Natural killer cell (primary cell): ENCODE results near the gene RIPOR2. TPM values are rescaled to one million over a fixed set of nuclear protein-coding genes. Genes with fewer than 3 reads are reported as not detected.

Source experiments
- ATAC-seq, 3 donors: fragments of 150-1000 bp in 2 of 3; fragments of 200-7000 bp in 1 of 3; cut with Tn5 transposase; 1 replicate in 1 of 3; 2 replicates in 2 of 3; pipeline ENCODE4 v1.10.0; 2021; ENCODE audit warnings: mild to moderate bottlenecking in 2 of 3, moderate library complexity in 2 of 3
- DNase-seq, 2 donors: peaks; one replicate each; pipeline versions ENCODE4 v3.0.0 to v3.0.0-alpha.2; 2013 to 2021; ENCODE audit warnings: mixed read lengths in 1 of 2
- H3K27ac ChIP-seq: one replicate; pipeline ENCODE4 v1.5.1; 2013; ENCODE audit warnings: mild to moderate bottlenecking, low read length
- H3K27me3 ChIP-seq: one replicate; pipeline ENCODE4 v1.6.1; 2013; ENCODE audit warnings: low read length; ENCODE audit not compliant: control insufficient read depth, insufficient read depth
- H3K36me3 ChIP-seq: one replicate; pipeline ENCODE4 v1.6.1; 2013; ENCODE audit warnings: low read length; ENCODE audit not compliant: control insufficient read depth, insufficient read depth
- H3K4me1 ChIP-seq: one replicate; pipeline ENCODE4 v1.6.1; 2013; ENCODE audit warnings: low read length; ENCODE audit not compliant: control insufficient read depth, insufficient read depth
- H3K4me3 ChIP-seq: one replicate; pipeline ENCODE4 v1.5.1; 2013; ENCODE audit warnings: low read length
- H3K9me3 ChIP-seq: one replicate; pipeline ENCODE4 v1.6.1; 2013; ENCODE audit warnings: low read length; ENCODE audit not compliant: control insufficient read depth, insufficient read depth
- H3K27ac Mint-ChIP-seq, 2 donors: one replicate each; pipeline ENCODE4 v1.8.0; 2022; ENCODE audit warnings: mild to moderate bottlenecking in 2 of 2, mixed read lengths in 2 of 2, moderate library complexity in 1 of 2
- H3K27me3 Mint-ChIP-seq, 2 donors: one replicate each; pipeline ENCODE4 v1.8.0; 2022; ENCODE audit warnings: low read depth in 2 of 2, mixed read lengths in 2 of 2
- H3K36me3 Mint-ChIP-seq: one replicate; pipeline ENCODE4 v1.8.0; 2022; ENCODE audit warnings: mixed read lengths
- H3K4me1 Mint-ChIP-seq, 2 donors: one replicate each; pipeline ENCODE4 v1.8.0; 2022; ENCODE audit warnings: mixed read lengths in 2 of 2
- H3K4me3 Mint-ChIP-seq: one replicate; pipeline ENCODE4 v1.8.0; 2022; ENCODE audit warnings: mild to moderate bottlenecking, moderate library complexity, mixed read lengths
- H3K9me3 Mint-ChIP-seq, 2 donors: one replicate each; pipeline ENCODE4 v1.8.0; 2022; ENCODE audit warnings: mixed read lengths in 2 of 2
- WGBS: methylation state at CpG from one replicate; pipeline ENCODE4 v1.1.7; 2013; ENCODE audit warnings: missing lambda C conversion rate; ENCODE audit not compliant: insufficient coverage; 5-methylcytosine and 5-hydroxymethylcytosine counted together
- intact Hi-C: fragments of 100-400 bp; cut with micrococcal nuclease; formaldehyde crosslinking; loops from one replicate; pipeline ENCODE4 v1.14.2; 2022
- total RNA-seq, 4 donors: library from RNA; stranded (reverse); fragments of 120-200 nt in 1 of 4; gene quantifications; one replicate each; pipeline versions ENCODE4 v1.2.3 to v1.2.4, GENCODE V29; 2013 to 2022
- TF ChIP-seq, protein P1 (sequence below): fragments of 200-600 bp; IDR thresholded peaks from one replicate; pipeline ENCODE4 v1.8.0; 2022; ENCODE audit warnings: antibody characterized with exemption

RIPOR2 gene
- total RNA-seq, 3 donors from 2014 or later (not counting 1 experiment from before 2014, with no cell fraction given): 234 to 312 (median 299) TPM

DNA sequence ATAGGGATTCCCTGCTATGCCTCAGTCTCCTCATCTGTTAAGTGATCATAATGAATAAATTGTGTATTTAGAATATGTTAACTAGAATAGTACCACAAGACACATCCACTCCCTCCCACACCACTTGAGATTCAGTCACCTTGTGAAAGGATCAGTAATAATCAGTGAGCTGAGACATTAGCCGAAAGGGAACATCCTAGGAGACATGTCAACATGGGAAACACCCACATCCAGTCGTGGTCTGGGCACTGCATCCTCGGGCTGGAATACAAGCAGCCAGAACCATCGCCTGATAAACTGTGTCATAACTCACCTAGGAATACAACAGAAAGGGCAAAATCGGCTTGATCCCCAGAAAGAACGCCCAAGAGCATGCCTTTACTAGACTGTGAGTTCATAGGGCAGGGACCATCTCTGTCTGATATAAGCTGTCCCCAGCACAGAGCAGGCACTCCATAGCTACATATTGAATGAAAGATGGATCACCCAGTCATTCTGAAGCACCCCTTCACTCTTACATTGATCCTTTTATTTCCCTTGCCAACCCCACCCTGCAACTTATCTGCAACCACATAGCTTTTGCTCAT, 23.9 kb downstream of the RIPOR2 start:
- intact Hi-C loops: loop anchor here (1.0 to 10.0 kb wide), 3 partner anchors 7 to 197 kb away; partner anchors contain the start of gene C6orf62
- Histone ChIP-seq H3K9me3 (no peaks in the 10 kb centered on the region), H3K27me3 (no peaks in the 10 kb centered on the region), H3K4me3 (peak overlapping the region; percentile 43), H3K27ac (peak overlapping the region; percentile 82), H3K4me1 (peaks cover 81% of the 10 kb centered on the region), H3K36me3 (peaks cover 50% of the 10 kb centered on the region)
- peak overlapping the region; percentile 89 to 93 for H3K27ac Mint-ChIP-seq
- no peaks in the 10 kb centered on the region for H3K27me3 Mint-ChIP-seq
- H3K4me3 Mint-ChIP-seq: peak overlapping the region; percentile 88
- H3K36me3 Mint-ChIP-seq: peaks cover 8% of the 10 kb centered on the region
- DNase-seq (no peak), ATAC-seq (no peak)
- H3K9me3 Mint-ChIP-seq: no peaks in the 10 kb centered on the region
- WGBS: 70% methylated on average over 6 of the region's 6 CpGs
- H3K4me1 Mint-ChIP-seq: peaks cover 96 to 98% of the 10 kb centered on the region in 2 donors
- TF ChIP-seq, protein P1, sequence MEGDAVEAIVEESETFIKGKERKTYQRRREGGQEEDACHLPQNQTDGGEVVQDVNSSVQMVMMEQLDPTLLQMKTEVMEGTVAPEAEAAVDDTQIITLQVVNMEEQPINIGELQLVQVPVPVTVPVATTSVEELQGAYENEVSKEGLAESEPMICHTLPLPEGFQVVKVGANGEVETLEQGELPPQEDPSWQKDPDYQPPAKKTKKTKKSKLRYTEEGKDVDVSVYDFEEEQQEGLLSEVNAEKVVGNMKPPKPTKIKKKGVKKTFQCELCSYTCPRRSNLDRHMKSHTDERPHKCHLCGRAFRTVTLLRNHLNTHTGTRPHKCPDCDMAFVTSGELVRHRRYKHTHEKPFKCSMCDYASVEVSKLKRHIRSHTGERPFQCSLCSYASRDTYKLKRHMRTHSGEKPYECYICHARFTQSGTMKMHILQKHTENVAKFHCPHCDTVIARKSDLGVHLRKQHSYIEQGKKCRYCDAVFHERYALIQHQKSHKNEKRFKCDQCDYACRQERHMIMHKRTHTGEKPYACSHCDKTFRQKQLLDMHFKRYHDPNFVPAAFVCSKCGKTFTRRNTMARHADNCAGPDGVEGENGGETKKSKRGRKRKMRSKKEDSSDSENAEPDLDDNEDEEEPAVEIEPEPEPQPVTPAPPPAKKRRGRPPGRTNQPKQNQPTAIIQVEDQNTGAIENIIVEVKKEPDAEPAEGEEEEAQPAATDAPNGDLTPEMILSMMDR: no peak

DNA sequence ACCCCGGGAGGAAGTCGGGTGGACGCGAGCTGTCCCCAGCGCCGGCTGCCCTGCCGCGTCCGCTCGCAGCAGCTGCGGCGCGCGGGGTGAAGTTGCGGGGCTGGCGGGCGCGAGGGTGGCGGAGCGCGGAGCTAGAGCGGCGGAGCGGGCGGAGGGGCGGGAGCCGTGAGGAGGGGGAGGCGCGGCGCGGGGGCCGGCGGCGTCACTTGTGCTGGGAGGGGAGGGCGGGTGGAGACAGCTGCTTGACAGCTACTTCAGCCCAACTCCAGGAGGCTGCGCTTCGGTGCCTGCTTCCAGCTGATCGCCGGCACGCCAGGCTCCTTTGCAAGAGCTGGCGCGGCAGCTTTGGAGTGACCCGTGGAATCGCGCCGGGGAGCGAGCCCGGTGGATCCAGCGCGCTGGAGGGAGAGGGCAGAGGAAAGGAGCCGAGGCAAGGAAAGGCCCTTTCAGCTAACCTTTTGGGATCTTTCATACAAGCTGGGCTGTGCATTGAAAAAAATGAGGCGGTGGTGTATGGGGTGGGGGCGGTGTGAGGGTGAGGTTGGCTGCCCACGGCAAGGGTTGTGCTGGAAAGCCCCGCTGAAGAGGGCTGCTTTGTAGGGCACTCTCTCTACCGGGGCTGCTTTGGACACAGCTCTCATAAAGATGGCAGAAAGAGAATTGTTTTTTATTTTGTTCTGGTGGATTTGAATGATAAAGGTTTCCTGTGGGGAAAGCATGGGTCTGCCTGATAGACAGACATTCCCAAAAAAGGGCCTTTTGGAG, 24.6 kb downstream of the RIPOR2 start:
- DNase-seq: peak; percentile 55 to 74
- Histone ChIP-seq H3K36me3 (peaks cover 51% of the 10 kb centered on the region), H3K27ac (peak overlapping the region; percentile 82), H3K4me3 (peak overlapping the region; percentile 43), H3K9me3 (no peaks in the 10 kb centered on the region), H3K4me1 (peaks cover 81% of the 10 kb centered on the region), H3K27me3 (no peaks in the 10 kb centered on the region)
- peaks cover 96 to 98% of the 10 kb centered on the region in 2 donors for H3K4me1 Mint-ChIP-seq
- WGBS: under 1% methylated on average over 56 of the region's 56 CpGs
- peak overlapping the region; percentile 89 to 93 for H3K27ac Mint-ChIP-seq
- ATAC-seq: peak; percentile 63 to 74 (median 74)
- intact Hi-C loops: loop anchor here (1.0 to 10.0 kb wide), 3 partner anchors 8 to 196 kb away; partner anchors contain the start of gene C6orf62
- TF ChIP-seq, protein P1: no peak
- H3K9me3 Mint-ChIP-seq: no peaks in the 10 kb centered on the region
- H3K27me3 Mint-ChIP-seq: no peaks in the 10 kb centered on the region
- peaks cover 4% of the 10 kb centered on the region for H3K36me3 Mint-ChIP-seq
- peak overlapping the region; percentile 88 for H3K4me3 Mint-ChIP-seq

DNA sequence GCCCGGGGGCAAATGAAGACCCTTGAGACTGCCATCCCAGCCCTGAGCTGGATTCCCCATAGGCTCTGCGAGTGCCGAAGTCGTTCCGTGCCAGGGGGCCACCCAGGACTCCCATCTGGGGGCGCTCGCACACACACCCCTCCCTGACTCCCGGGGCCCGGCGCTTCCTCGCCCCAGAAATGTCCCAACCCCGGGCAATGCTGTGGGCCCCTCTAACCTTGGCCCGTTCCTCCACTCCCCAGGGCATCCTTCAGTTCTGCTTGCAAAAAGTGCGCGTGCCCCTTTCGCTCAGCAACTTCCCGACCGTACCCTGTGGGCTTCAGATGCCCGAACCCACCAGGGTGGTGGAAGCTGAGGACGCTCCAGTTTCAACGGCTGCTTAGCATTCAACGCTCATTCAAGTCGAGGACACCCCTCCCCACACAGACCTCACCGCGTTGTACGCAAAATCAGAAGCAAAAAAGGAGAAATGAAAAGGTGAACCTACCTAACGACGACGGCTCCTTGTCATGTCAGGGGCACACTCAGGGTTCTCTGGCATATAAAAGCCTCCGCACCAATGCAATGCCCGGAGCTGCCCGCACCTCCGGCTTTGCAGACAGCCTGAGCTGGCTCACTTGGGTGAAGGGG, 25.3 kb downstream of the RIPOR2 start:
- Histone ChIP-seq H3K4me1 (peaks cover 78% of the 10 kb centered on the region), H3K9me3 (no peaks in the 10 kb centered on the region), H3K4me3 (peak overlapping the region; percentile 40), H3K36me3 (peaks cover 51% of the 10 kb centered on the region), H3K27ac (peak overlapping the region; percentile 81), H3K27me3 (no peaks in the 10 kb centered on the region)
- TF ChIP-seq, protein P1: no peak
- peaks cover 96 to 98% of the 10 kb centered on the region in 2 donors for H3K4me1 Mint-ChIP-seq
- H3K27me3 Mint-ChIP-seq: no peaks in the 10 kb centered on the region
- H3K4me3 Mint-ChIP-seq: peak overlapping the region; percentile 88
- peak overlapping the region; percentile 89 to 93 for H3K27ac Mint-ChIP-seq
- intact Hi-C loops: loop anchor here (5.0 to 10.0 kb wide), 2 partner anchors 53 to 196 kb away; partner anchors contain the start of gene C6orf62
- no peaks in the 10 kb centered on the region for H3K9me3 Mint-ChIP-seq
- H3K36me3 Mint-ChIP-seq: no peaks in the 10 kb centered on the region
- peak; percentile 3 to 22 (median 7) for ATAC-seq
- peak in 1 of 2 donors; percentile 63 for DNase-seq
- 8% methylated on average over 33 of the region's 33 CpGs for WGBS
